AG04449 (cell line): ENCODE measurements around the gene EIF4G3.

Experiments used
- CTCF ChIA-PET: fragments of 350-600 bp; formaldehyde crosslinking; extraction: SDS; loops from one replicate; lab custom pipeline; 2021; ENCODE audit warnings: antibody characterized with exemption; lab: Yijun Ruan, JAX
- POLR2A ChIA-PET: fragments of 400-600, 350-600 bp; formaldehyde crosslinking; extraction: SDS; loops from one replicate; lab custom pipeline; 2020; ENCODE audit warnings: antibody characterized with exemption, inconsistent platforms; lab: Yijun Ruan, JAX
- DNase-seq: peaks from one replicate; pipeline ENCODE4 v3.0.0-alpha.2; 2010; ENCODE audit warnings: low read depth, low spot score
- H3K4me3 ChIP-seq: 2 replicates; pipeline ENCODE4 v1.5.1; 2011; ENCODE audit warnings: low read depth, mild to moderate bottlenecking, control low read depth, low read length
- TF ChIP-seq, protein P1 (sequence below): IDR thresholded peaks from one replicate; pipeline ENCODE4 v1.5.1; 2011; ENCODE audit warnings: mild to moderate bottlenecking, moderate library complexity, low read length, control low read depth, inconsistent platforms; ENCODE audit not compliant: insufficient read depth; ENCODE audit errors: missing control alignments

Gene EIF4G3

DNA sequence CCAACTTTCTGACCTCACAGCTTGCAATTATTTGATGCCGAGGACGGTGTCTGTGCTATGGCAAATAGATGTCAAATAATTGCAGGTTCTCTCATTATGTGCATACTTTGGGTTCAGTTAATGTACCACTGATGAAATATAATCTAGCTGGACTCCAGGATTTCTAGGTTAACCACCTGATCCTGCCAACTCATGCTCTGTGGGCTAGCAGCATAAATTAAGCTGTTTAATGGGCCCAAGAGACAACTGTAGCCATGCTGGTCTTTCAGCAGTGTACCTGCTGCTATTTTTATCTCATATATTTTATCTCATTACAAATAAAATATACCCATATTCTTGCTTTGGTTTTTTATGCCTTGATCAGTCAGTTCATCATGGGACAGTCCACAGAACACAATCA lies 346.3 kb downstream of the EIF4G3 start:
- DNase-seq = no peak
- TF ChIP-seq, protein P1, sequence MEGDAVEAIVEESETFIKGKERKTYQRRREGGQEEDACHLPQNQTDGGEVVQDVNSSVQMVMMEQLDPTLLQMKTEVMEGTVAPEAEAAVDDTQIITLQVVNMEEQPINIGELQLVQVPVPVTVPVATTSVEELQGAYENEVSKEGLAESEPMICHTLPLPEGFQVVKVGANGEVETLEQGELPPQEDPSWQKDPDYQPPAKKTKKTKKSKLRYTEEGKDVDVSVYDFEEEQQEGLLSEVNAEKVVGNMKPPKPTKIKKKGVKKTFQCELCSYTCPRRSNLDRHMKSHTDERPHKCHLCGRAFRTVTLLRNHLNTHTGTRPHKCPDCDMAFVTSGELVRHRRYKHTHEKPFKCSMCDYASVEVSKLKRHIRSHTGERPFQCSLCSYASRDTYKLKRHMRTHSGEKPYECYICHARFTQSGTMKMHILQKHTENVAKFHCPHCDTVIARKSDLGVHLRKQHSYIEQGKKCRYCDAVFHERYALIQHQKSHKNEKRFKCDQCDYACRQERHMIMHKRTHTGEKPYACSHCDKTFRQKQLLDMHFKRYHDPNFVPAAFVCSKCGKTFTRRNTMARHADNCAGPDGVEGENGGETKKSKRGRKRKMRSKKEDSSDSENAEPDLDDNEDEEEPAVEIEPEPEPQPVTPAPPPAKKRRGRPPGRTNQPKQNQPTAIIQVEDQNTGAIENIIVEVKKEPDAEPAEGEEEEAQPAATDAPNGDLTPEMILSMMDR = no peak
- POLR2A ChIA-PET = no interaction called here
- H3K4me3 ChIP-seq = no peak overlapping the region
- CTCF ChIA-PET = interaction anchor here (0.6 to 1.9 kb wide), 3 partner anchors 97 to 365 kb away, joined by 3 to 7 read pairs (median 3); no protein-coding TSS in a partner anchor

DNA sequence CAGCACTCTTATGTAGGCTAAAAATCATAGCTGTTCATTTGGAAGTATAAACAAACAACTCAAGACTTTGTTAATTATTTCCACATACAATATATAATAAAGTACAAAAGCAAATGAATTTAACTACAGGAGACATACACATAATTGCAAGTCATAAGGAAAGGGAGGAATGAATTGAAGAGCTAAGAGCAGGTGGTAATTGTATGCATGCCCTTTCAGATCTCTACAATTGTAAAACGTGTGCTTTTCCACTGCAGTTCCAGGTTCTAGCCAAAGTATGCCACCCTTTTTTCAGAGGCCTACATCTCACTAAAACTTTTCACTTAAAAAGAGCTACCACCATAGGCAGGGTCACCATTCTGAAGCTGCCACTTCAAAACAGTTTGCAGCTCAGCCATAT lies 346.8 kb downstream of the EIF4G3 start:
- ChIA-PET POLR2A (no interaction called here), CTCF (interaction anchor here (0.6 to 1.9 kb wide), 3 partner anchors 97 to 366 kb away, joined by 3 to 7 read pairs (median 3); no protein-coding TSS in a partner anchor)
- no peak overlapping the region for H3K4me3 ChIP-seq
- no peak for DNase-seq
- TF ChIP-seq, protein P1 = no peak

DNA sequence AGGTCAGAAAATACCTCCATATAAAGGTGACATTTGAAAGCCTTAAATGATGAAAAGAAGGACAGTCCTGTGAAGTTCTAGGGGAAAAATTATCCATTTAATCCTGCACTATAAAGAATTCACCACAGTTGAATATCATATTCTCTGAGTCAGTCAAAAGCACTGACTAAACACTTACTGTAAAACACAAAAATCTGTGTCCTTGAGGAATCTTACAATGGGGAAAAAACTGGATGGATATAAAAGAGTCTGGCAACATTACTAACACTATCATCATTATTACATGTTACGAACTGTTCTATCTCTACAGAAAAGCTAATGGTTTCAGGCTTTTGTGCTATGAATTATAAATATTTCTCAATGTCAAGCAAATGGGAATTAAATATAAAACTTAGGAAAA lies 347.2 kb downstream of the EIF4G3 start:
- H3K4me3 ChIP-seq = no peak overlapping the region
- CTCF ChIA-PET = interaction anchor here (0.7 to 1.9 kb wide), 2 partner anchors 133 to 366 kb away, joined by 3 to 7 read pairs; no protein-coding TSS in a partner anchor
- POLR2A ChIA-PET = no interaction called here
- DNase-seq = no peak
- TF ChIP-seq, protein P1 = no peak

DNA sequence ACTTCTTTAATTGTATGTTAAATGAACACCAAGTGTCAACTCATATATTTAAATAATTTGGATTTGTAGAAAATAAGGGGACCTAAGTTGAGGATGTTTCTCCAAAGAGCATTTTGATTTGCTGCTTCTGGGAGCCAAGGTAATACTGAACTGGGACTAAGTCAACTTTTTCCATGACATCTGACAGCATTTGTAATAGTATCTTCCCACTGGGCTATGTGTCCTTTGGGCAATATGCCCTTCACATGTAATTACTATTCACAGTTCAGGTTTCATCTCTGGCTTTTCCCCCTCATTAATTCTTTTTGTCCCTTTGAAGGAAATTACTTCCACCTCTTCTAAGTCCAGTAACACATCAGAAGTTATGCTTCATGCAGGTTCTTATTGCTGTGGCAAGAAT lies 352.9 kb downstream of the EIF4G3 start:
- TF ChIP-seq, protein P1 = no peak
- CTCF ChIA-PET = no interaction called here
- DNase-seq = no peak
- H3K4me3 ChIP-seq = no peak overlapping the region
- POLR2A ChIA-PET = no interaction called here

DNA sequence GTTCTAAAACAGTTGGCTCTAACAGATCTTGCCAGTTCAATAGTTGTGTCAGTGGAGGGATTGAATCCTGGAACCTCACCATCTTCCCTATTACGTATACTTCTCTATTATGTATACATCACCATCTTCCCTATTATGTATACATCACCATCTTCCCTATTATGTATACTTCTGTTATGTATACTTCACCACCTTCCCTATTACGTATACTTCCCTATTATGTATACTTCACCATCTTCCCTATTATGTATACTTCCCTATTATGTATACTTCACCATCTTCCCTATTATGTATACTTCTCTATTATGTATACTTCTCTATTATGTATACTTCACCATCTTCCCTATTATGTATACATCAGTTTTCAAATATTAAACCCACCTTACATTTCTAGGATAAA lies 355.2 kb downstream of the EIF4G3 start:
- H3K4me3 ChIP-seq = no peak overlapping the region
- ChIA-PET CTCF (no interaction called here), POLR2A (no interaction called here)
- TF ChIP-seq, protein P1 = no peak
- DNase-seq = no peak

DNA sequence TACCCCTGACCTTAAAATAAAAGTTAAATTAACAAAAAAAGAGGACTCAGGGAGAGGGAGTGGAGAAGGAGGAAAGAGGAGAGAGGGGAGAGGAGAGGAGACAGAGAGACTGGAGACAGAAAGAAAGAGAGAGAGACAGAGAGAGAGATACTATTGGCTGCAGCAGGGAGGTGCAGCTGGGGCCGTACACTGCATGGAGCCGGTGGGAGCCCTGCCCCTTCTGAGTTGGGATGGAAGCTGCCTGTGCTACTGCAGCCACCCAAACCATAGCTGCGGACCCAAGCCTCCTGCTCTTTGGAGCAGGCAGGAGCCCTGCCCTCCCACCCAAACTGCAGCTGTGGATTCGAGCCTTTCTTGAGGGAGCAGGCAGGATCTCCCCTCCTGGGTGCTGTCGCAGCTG lies 356.9 kb downstream of the EIF4G3 start:
- TF ChIP-seq, protein P1 = no peak
- H3K4me3 ChIP-seq = no peak overlapping the region
- no peak for DNase-seq
- POLR2A ChIA-PET = no interaction called here
- CTCF ChIA-PET = no interaction called here
